Choroid plexus epithelial cell (primary cell): Measurements from ENCODE around the gene COL13A1.
A peak's percentile ranks its signal among the peaks of the same experiment; 100 is the strongest.

Source experiments
- DNase-seq: peaks from one replicate; pipeline ENCODE4 v3.0.0-alpha.2; 2010; ENCODE audit warnings: low read depth
- H3K4me3 ChIP-seq: 2 replicates; pipeline ENCODE4 v1.5.1; 2011; ENCODE audit warnings: low read depth, mild to moderate bottlenecking, control low read depth, low read length, moderate library complexity
- CTCF ChIP-seq: conservative IDR thresholded peaks from 2 replicates; pipeline ENCODE4 v1.5.1; 2011; ENCODE audit warnings: low read depth, mild to moderate bottlenecking, control low read depth, inconsistent platforms, low read length, moderate library complexity

COL13A1 gene

DNA sequence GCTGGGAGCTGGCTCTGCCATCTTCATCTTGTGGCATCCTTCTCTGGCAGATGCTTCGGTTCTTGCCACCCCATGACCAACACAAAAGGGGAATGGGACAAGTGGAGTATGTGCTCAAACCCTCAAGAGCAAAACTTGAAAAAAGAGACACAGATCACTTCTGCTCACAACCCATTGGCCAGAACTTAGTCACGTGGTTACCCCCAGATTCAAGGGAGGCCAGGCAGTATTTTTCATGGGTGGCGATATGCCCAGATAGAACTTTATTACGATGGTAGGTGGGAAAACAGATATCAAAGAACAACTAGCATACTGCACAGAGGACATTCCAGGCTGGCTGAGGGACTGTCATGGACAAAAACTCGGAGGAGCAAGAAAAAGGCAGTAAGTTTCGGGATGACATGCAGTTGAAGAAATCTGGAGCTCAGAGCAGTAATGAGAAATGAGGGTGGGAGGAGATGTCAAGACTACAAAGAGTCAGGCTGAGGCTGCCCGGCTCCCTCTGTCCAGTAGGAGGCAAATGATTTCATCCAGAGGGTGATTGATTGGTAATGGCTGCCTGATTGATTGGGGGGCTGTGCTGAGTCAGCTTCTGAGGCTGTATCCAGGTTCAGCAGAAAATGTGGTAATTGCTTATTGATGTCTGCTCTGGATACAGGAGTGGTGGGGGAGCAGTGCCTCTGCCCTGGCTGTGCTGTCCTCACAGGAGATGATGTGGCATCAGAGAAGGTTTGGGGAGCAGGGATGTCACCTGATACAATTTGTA, 25.3 kb downstream of the COL13A1 start:
- no peak for DNase-seq
- H3K4me3 ChIP-seq: no peak overlapping the region
- peak; percentile 38 for TF ChIP-seq CTCF

- no peak overlapping the region for H3K4me3 ChIP-seq
- no peak for DNase-seq
Measured at GRCh38 chr10:69828144-69828870, 26.6 kb downstream of the COL13A1 start.

DNA sequence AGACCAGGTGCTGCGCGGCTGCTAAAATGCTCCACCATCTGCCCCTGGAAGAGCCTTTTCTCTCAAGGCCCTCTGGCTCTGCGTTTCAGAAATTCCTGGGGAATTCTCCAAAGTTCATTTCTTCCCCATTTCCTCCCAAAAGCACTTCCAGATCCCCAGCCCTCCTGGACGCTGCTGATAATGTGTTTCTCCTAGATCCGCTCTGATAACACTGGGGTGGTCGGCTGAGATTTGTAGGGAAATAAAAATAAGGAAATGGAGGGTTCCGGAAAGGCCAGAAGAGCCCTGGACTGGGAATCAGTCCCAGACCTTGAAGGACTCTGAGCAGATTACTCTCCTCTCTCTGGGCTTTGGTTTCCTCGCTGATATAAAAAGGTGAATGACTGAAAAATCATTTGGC, 28.1 kb downstream of the COL13A1 start:
- H3K4me3 ChIP-seq: no peak overlapping the region
- no peak for DNase-seq
- no peak for TF ChIP-seq CTCF

More at GRCh38 chr10:69828144-69828870, 26.6 kb downstream of the COL13A1 start:
- TF ChIP-seq CTCF: no peak

GRCh38 chr10:69831231-69831855, 29.6 kb downstream of the COL13A1 start:
- DNase-seq: peak; percentile 65
- no peak overlapping the region for H3K4me3 ChIP-seq
- no peak for TF ChIP-seq CTCF

DNA sequence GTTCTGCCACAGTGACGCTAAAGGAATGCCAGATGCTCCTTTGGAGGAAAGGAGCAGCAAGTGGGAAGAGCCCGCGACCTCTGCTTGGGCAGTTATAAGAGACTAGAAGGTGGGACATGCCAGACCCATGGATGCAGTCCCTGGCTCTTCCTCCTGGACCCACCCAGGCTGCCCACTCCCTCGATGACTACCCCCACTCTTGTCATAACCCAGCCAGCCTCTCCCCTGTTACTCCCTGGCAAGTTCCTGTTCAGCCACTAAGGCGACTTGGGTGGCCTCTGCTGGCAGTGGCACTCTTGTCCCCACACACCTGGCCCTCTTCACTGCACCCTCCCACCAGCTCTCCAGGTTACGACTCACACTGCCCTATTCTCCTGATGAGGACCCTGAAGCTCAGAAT, 33.5 kb downstream of the COL13A1 start:
- no peak for DNase-seq
- no peak overlapping the region for H3K4me3 ChIP-seq
- TF ChIP-seq CTCF: no peak

DNA sequence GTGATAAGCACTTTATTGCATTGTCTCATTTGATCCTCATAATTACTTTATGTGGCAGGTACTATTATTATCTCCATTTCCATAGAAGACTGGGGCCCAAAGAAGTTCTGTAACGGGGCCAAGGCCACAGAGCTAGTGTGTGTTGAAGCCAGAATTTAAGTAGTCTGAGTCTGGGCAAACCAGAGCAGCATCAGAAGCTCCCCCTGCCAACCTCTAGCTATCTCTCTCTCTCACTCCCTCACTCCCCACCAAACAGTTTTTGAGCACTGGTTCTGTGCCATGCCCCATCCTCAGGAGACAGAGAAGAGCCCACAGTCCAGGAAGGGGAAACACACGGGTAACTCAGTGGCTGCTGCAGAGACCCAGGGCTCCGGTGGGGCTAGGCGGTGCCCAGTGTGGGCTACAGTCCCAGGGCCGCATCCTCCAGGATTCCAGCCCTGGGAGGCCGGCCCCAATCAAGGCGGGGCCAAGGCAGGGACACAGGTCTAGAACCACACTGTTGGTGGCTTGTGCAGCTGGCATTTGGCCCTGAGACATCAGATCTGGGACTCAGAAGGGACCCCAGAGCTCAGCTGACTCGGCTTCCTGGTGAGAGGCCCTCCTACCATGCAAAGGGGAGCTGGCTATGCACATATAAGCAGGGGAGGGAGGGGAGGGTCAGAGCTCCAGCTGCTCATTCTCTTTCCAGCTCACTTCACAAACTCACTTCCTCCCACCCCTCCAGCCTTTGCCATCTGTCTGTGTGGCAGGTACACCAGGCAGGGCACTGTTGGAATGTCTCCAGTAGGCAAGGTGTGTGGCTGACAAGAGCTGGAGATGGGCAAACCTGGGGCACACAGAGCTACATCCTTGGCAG, 34.4 kb downstream of the COL13A1 start:
- no peak for TF ChIP-seq CTCF
- H3K4me3 ChIP-seq: no peak overlapping the region
- no peak for DNase-seq
